ENCODE data around the gene PNMA6F.

The PNMA6F gene

DNA sequence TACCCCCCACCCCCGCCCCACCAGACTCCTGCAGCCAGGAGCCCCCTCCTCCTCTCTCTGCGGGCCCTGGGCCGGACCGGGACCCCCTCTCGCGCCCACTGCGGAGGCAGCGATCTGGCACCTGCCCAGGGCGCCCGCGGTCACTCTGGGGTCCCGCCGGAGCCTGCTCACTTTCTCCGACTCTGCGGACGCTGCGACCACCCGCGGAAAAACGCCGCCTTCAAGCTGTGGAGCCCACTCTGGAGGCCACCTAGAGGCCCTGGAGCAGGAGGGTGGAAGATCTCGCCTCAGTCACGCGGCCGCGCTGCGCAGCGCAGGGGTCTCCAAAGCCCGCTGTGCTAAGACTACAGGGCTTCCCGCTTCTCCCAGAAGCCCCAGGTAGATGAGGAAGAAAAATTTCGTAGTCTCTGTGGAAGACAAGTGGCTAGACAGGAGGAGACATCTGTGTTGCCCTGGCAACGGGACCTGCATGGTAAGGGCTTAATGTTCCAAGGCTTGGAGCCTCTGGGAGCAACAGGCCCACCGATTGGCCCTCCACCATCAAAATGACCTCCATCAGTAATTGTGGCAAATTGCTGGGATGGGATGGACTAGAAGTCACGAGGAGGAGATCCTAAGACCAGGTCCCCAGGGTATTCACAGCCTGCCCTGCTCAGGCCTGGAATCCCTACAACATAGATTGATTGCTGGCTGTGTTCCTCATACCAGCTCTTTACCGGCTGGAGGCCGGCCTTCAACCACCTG lies at the start of gene PNMA6F:
Gene PNMA6F, minus strand, starts transcription at position 387 of the 744 bp plus-strand sequence. CDS start 1,093 bp downstream, outside the sequence.
- Histone ChIP-seq H3K27me3 (ENCODE audit: low read depth) (peaks cover 23% of the 10 kb centered on the region), H3K9me3 (no peaks in the 10 kb centered on the region), H3K36me3 (replicated peaks) (no peaks in the 10 kb centered on the region), H3K4me1 (no peaks in the 10 kb centered on the region), H3K4me3 (no peak within 1 kb of the TSS)
- in situ Hi-C loops (cut with MboI; ENCODE audit: low sequenced_read_pairs), result no loop called here
- no peak for DNase-seq (ENCODE audit: low spot score in 2 of 2)

DNA sequence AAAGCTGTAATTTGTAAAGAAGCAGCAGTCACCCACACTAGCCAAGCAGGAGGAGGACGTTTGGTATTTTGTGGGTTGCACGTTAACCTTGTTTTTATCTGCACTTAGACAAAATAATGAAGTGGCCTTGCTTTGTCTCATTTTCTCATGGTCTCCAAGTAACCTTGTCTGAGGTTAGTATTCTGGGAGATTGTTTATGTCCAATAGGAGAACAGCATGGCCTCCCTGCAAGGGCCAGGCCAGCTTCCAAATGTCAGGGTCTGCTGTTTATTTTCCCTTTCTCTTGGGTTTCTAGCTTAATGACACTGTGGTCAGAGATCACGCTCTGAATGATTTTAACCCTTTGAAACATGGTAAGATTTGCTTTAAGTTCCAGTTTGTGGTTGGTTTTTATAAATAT lies 49.7 kb upstream of the PNMA6F start:
- H3K36me3 ChIP-seq (replicated peaks), result no peaks in the 10 kb centered on the region
- no peaks in the 10 kb centered on the region for H3K9me3 ChIP-seq
- H3K4me3 ChIP-seq, result no peak overlapping the region
- in situ Hi-C loops (cut with MboI; ENCODE audit: low sequenced_read_pairs), result no loop called here
- DNase-seq (ENCODE audit: low spot score in 2 of 2), result no peak
- no peaks in the 10 kb centered on the region for H3K27me3 ChIP-seq (ENCODE audit: low read depth)
- no peaks in the 10 kb centered on the region for H3K4me1 ChIP-seq

DNA sequence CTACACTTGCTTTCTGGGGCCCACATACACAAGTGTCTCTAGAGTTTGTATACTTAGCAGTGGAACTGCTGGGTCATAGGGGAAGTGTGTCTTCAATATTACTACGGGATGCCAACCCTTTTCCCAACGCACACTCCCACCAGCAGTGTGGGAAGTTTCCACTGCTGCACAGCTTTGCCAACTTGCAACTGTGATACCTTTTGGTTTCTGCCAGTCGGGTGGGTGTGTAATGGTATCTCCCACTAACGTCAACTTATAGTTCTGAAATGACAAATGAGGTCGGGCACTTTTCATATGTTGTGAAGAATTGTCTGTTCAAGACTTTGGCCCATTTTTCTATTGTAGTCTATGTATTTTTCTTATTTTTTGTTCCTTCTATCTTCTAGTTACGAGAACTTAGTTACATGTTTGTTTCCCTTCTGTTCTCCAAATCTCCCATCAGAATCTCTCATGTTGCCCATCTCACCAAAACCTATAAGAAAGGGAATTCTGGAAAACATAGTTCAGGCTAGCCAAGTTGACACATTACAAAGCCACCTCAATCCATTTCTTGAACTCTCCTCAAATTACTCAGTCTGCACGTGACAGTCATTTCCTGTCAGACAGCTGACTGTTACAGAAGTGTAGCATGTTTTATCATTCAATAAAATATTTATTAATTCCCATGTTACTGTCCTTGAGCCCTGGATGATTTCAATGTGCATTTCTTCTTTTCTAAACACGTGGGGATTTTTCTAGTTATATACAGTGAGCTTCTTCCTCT lies 48.9 kb upstream of the PNMA6F start:
- no peak for DNase-seq (ENCODE audit: low spot score in 2 of 2)
- Histone ChIP-seq H3K36me3 (replicated peaks) (no peaks in the 10 kb centered on the region), H3K27me3 (ENCODE audit: low read depth) (no peaks in the 10 kb centered on the region), H3K9me3 (no peaks in the 10 kb centered on the region), H3K4me3 (no peak overlapping the region), H3K4me1 (no peaks in the 10 kb centered on the region)
- in situ Hi-C loops (cut with MboI; ENCODE audit: low sequenced_read_pairs), result no loop called here

DNA sequence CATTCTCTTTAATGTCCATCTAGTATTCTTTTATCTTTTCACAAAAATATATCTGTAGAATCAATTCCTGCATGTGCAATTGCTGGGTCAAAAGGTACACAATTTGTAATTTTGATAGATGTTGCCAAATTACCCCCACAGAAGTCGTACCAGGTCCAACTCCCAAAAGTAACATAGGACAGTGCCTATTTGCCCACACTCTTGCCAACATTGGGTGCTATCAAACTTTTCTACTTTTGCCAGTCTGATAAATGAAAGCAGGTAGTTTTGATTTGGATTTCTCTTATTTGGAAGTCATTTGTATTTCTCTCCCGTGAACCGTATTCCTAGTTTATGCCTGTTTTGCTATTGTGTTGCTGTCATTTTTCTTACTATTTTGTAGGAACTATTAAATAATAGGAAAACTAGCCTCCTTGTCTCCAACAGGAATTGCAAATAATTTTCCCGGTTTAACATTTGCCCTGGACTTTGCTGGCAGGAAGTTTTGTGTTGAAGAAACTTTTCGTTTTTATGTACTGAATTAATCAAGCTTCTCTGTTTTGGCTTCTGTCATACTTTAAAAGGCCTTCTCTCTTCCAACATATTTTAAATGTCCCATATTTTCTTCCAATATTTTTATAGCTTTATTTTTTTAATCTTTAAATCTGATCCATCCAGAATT lies 45.4 kb upstream of the PNMA6F start:
- no peak for DNase-seq (ENCODE audit: low spot score in 2 of 2)

DNA sequence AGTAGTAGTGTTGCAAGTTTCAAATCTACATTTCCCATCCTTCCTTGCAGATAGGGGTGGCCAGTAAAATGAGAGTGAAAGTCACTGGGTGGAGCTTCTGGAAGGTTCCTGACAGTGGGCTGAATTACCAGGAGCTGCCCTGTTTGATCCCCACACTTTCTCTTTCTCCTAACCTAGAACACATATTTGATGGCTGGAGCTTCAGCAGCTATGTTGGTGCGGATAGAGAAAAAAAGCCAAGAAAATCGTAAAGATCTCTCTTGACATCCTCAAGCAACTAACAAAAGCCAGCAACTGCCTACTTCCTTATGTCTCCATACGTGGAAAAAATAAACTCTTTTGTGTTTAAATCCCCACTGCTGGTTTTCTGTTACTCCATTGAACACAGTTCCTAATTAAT lies 44.6 kb upstream of the PNMA6F start:
- no peak overlapping the region for H3K4me3 ChIP-seq
- no peak for DNase-seq (ENCODE audit: low spot score in 2 of 2)
- no peaks in the 10 kb centered on the region for H3K36me3 ChIP-seq (replicated peaks)
- H3K4me1 ChIP-seq, result no peaks in the 10 kb centered on the region
- in situ Hi-C loops (cut with MboI; ENCODE audit: low sequenced_read_pairs), result no loop called here
- H3K27me3 ChIP-seq (ENCODE audit: low read depth), result no peaks in the 10 kb centered on the region
- no peaks in the 10 kb centered on the region for H3K9me3 ChIP-seq

More for the DNA sequence above, 45.4 kb upstream of the PNMA6F start:
- in situ Hi-C loops (cut with MboI; ENCODE audit: low sequenced_read_pairs), result no loop called here
- H3K36me3 ChIP-seq (replicated peaks), result no peaks in the 10 kb centered on the region
- H3K27me3 ChIP-seq (ENCODE audit: low read depth), result no peaks in the 10 kb centered on the region
- no peak overlapping the region for H3K4me3 ChIP-seq
- H3K4me1 ChIP-seq, result no peaks in the 10 kb centered on the region
- no peaks in the 10 kb centered on the region for H3K9me3 ChIP-seq

DNA sequence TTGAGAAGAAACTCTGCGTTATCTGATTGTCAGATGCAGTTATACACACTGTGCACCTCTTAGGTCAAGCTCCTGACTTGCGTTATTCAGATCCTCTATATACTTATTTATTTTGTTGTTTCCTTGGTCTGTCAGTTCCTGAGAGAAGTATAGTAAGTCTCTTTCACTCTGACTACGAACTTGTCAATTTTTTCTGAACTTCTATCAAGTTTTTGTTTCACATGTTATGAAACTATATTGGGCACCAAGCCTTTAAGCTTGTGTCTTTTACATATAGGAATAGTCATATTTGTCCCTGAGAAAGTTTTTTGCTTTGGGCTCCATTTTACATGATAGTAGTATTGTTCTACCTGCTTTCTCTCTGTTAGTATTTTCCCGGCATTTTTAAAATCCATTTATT lies 44.1 kb upstream of the PNMA6F start:
- no peak overlapping the region for H3K4me3 ChIP-seq
- DNase-seq (ENCODE audit: low spot score in 2 of 2), result no peak
- in situ Hi-C loops (cut with MboI; ENCODE audit: low sequenced_read_pairs), result no loop called here
- no peaks in the 10 kb centered on the region for H3K4me1 ChIP-seq
- no peaks in the 10 kb centered on the region for H3K27me3 ChIP-seq (ENCODE audit: low read depth)
- no peaks in the 10 kb centered on the region for H3K36me3 ChIP-seq (replicated peaks)
- H3K9me3 ChIP-seq, result no peaks in the 10 kb centered on the region

DNA sequence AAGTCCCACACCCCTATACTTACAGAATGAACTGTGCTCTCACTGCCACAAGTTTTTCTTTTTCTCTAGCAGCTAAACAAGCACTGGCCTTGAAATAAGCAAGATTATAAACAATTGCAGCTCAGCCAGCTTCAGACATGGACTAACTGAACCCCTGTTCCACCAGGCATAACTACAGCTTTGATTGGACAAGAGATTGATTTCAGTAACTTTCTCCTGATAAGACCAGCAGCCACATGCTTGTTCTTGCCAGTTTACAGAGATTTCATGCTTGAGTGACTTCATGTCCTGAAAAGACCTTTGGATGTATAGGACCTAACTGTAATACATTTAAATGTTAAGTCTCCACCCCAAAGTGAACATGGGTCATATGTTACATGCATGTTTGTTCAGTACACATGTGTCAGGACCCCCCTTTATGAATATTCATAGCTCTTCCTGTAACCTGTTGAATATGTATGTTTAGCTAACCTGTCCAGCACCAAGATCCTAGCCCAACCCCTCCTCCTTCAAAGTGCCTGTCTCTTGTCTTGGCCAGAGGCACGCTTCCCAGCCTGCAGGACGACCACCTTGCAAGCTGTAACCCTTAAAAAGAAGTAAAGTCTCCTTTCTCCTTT lies 40.3 kb upstream of the PNMA6F start:
- in situ Hi-C loops (cut with MboI; ENCODE audit: low sequenced_read_pairs), result no loop called here
- no peaks in the 10 kb centered on the region for H3K36me3 ChIP-seq (replicated peaks)
- H3K27me3 ChIP-seq (ENCODE audit: low read depth), result no peaks in the 10 kb centered on the region
- no peak for DNase-seq (ENCODE audit: low spot score in 2 of 2)
- no peaks in the 10 kb centered on the region for H3K4me1 ChIP-seq
- no peak overlapping the region for H3K4me3 ChIP-seq
- H3K9me3 ChIP-seq, result no peaks in the 10 kb centered on the region; the same call in 1 of the 2 replicates

DNA sequence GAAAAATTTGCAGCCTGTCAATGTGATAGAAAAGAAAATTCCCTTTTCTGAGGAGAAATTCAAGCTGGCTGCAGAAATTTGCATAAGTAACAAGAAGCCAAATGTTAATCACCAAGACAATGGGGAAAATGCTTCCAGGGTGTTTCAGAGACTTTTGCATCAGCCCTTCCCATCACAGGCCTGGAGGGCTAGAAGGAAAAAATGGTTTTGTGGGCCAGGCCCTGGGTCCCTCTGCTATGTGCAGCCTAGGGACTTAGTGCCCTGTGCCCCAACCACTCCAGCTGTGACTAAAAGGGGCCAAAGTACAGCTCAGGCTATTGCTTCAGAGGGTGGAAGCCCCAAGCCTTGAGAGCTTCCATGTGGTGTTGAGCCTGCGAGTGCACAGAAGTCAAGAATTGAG lies 36.3 kb upstream of the PNMA6F start:
- Histone ChIP-seq H3K36me3 (replicated peaks) (no peaks in the 10 kb centered on the region), H3K4me3 (no peak overlapping the region), H3K9me3 (no peaks in the 10 kb centered on the region; the same call in 1 of the 2 replicates), H3K4me1 (no peaks in the 10 kb centered on the region), H3K27me3 (ENCODE audit: low read depth) (no peaks in the 10 kb centered on the region)
- DNase-seq (ENCODE audit: low spot score in 2 of 2), result no peak
- in situ Hi-C loops (cut with MboI; ENCODE audit: low sequenced_read_pairs), result no loop called here

DNA sequence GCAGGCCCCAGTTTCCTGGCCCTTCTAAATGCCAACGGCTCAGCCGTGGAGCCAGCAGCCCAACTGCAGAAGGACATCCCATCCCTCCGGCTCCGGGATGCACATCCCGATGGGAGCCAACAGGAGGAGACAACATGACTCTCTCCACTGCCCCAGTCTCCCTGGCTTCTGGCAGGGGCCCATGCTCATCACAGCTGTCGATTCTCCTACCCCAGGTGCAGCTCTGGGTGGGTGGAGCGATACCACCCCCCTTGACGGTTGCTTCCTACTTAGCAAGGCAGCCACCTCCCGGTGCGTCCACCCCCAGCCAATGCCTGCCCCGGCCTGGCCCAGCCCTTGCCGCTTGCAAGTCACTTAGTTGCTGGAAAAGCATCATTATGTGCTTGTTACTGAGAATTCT lies 31.8 kb upstream of the PNMA6F start:
- H3K27me3 ChIP-seq (ENCODE audit: low read depth), result no peaks in the 10 kb centered on the region
- H3K9me3 ChIP-seq, result no peaks in the 10 kb centered on the region; the same call in 1 of the 2 replicates
- no peak overlapping the region for H3K4me3 ChIP-seq
- DNase-seq (ENCODE audit: low spot score in 2 of 2), result no peak
- peaks cover 12% of the 10 kb centered on the region for H3K36me3 ChIP-seq (replicated peaks)
- no peaks in the 10 kb centered on the region for H3K4me1 ChIP-seq
- in situ Hi-C loops (cut with MboI; ENCODE audit: low sequenced_read_pairs), result no loop called here

DNA sequence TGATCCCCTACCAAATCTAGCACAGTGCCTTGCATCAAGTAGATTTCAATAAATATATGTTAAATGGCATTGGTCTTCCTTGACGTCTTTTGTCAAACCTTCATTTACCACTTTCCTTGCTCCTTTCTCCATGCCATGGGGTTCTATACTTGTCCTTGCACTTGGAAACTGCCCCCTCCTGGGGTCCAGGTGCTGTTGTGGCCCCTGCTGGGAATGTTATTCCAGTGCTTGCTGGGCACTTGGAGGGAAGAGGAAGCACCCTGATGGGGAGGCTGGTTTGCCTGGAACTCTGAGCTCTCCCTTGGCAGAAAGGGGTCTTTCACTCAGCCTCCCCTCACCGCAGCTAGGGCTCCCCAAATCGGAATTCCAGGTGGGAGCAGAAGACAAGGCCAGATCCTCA lies 31.3 kb upstream of the PNMA6F start:
- H3K27me3 ChIP-seq (ENCODE audit: low read depth), result no peaks in the 10 kb centered on the region
- H3K36me3 ChIP-seq (replicated peaks), result peaks cover 18% of the 10 kb centered on the region
- no peaks in the 10 kb centered on the region for H3K4me1 ChIP-seq
- no peak for DNase-seq (ENCODE audit: low spot score in 2 of 2)
- H3K9me3 ChIP-seq, result no peaks in the 10 kb centered on the region; the same call in 1 of the 2 replicates
- in situ Hi-C loops (cut with MboI; ENCODE audit: low sequenced_read_pairs), result no loop called here
- no peak overlapping the region for H3K4me3 ChIP-seq

DNA sequence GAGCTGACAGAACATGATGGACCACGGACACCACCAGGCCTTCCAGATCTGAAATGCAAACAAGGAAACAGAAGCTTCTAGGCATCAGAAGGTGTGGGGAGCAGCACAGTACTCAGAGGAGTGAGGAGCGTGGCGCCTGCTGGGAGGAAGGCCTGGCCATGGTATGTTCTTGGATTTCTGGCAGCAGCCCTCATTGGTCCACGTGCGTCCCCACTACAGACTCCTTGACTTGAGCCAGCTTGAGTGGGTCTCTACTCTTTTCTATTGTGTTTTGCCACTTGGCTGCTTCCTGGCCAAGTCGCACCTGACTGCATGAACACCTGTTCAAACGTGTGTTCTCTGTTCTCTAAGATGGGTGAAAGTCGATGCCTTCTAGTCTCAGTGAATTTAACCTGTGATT lies 30.4 kb upstream of the PNMA6F start:
- Histone ChIP-seq H3K9me3 (no peaks in the 10 kb centered on the region), H3K27me3 (ENCODE audit: low read depth) (no peaks in the 10 kb centered on the region), H3K4me3 (no peak overlapping the region), H3K4me1 (no peaks in the 10 kb centered on the region), H3K36me3 (replicated peaks) (peaks cover 27% of the 10 kb centered on the region)
- no peak for DNase-seq (ENCODE audit: low spot score in 2 of 2)
- in situ Hi-C loops (cut with MboI; ENCODE audit: low sequenced_read_pairs), result no loop called here

DNA sequence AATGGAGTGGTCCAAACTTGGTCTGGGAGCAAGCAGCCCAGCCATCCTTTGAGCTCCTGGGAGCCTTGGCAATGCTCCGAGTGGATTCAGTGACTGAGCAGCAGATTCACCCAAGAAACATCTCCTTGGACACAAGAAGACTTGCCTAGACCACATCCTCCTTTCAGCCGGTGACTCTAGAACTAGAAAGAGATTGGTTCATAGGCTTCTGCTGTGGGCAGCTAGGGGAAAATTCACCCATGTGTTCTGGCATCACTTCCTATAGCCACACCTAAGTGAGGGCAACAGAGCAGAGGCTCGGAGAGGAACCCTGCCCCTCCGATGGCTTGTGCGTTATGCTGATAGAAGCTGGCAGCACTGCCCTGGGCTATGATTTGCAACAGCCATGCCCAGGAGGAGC lies 28.4 kb upstream of the PNMA6F start:
- Histone ChIP-seq H3K9me3 (no peaks in the 10 kb centered on the region), H3K4me1 (no peaks in the 10 kb centered on the region), H3K27me3 (ENCODE audit: low read depth) (no peaks in the 10 kb centered on the region), H3K4me3 (no peak overlapping the region), H3K36me3 (replicated peaks) (peaks cover 37% of the 10 kb centered on the region)
- DNase-seq (ENCODE audit: low spot score in 2 of 2), result no peak
- in situ Hi-C loops (cut with MboI; ENCODE audit: low sequenced_read_pairs), result no loop called here

DNA sequence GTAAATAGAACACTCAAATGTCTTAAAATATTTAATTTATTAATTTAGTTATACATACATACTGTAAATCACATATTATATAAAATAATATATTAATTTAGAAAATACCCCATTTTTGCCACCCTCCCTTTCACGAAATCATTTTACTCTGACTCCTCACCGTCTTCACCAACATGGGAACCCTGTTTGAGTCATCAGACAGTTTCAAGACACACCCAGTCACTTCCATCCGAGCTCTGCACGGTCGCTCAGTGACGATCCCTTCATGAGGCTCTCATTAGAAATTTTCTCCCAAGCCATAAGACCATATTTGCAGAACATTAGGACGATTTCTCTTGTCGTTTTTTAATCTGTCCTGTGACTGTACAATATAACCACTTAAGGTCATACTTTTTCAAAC lies 26.9 kb upstream of the PNMA6F start:
- no peak overlapping the region for H3K4me3 ChIP-seq
- in situ Hi-C loops (cut with MboI; ENCODE audit: low sequenced_read_pairs), result no loop called here
- peaks cover 42% of the 10 kb centered on the region for H3K36me3 ChIP-seq (replicated peaks)
- no peaks in the 10 kb centered on the region for H3K9me3 ChIP-seq
- DNase-seq (ENCODE audit: low spot score in 2 of 2), result no peak
- no peaks in the 10 kb centered on the region for H3K4me1 ChIP-seq
- no peaks in the 10 kb centered on the region for H3K27me3 ChIP-seq (ENCODE audit: low read depth)

DNA sequence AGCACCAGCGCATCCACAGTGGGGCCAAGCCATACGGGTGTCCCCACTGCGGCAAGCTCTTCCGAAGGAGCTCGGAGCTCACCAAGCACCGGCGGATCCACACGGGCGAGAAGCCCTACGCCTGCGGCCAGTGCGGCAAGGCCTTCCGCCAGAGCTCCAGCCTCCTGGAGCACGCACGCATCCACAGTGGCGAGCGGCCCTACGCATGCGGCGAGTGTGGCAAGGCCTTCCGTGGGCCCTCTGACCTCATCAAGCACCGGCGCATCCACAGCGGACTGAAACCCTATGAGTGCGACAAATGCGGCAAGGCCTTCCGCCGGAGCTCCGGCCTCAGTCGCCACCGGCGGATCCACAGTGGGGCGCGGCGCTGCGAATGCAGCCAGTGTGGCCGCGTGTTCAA lies 26.0 kb upstream of the PNMA6F start:
- DNase-seq (ENCODE audit: low spot score in 2 of 2), result no peak
- Histone ChIP-seq H3K27me3 (ENCODE audit: low read depth) (no peaks in the 10 kb centered on the region), H3K9me3 (no peaks in the 10 kb centered on the region), H3K4me1 (no peaks in the 10 kb centered on the region), H3K4me3 (no peak overlapping the region), H3K36me3 (replicated peaks) (peaks cover 42% of the 10 kb centered on the region)
- in situ Hi-C loops (cut with MboI; ENCODE audit: low sequenced_read_pairs), result no loop called here

All from HAP-1 (cell line).